ENCODE results near the gene TTYH2. TPM values are rescaled to one million over a fixed set of nuclear protein-coding genes. Genes with fewer than 3 reads are reported as not detected.

Gene TTYH2
- total RNA-seq, 1 donor from 2014 or later = 1.2 TPM

DNA sequence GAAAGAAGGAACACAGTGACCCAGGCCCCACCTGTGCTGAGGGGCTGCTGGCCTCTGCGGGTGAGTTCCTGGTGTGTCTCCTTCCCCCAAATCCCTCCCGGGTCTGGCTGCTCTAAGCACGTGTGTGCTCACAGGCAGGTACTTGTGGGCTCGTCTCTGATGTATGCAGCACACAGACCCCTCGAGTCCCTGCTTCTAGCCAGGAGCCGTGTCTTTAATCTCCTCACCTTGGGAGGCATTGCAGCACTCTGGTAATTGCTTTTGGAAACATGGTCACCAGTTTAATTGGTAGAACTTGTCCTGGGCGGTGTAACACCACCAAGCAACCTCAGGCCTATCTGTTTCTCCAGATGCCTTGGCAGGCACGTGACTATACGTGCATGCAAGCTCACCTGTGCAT lies 18.7 kb upstream of the TTYH2 start:
- no peak for DNase-seq (ENCODE audit: low spot score)

DNA sequence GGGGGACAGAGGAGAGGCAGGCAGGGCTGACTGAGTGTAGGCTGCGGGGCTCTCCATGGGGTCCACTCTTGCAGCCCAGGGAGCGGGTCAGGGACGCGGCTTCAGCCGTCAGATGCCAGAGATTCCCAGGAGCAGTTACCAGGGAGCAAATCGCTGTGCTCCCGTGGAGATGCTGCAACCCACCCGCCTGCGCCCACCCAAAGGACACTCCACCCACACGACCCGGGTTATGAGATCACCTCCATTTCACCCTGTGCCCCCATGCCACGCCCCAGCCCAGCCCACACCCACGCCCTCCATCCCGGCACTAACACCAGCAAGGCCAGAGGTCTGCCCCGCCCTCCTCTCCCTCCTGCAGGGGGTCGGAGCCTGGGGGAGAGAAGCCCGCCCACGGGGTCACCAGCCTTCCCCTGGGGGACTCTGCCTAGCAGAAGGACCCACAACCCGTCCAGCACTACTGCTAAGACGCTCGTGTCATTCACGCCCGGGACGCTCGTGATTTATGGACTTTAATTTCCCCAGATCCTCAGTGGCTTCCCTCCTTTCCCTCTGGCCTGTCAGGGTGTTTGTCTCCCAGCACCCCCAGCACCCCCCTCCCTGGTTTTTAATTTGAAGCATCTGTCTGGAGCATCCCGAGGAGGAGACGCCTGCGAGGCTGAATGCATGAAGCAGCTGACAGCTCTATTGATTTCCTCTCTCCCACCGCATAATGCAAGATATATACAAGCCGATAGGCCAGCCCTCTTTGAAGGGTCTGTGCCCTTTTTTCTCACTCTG lies 16.6 kb upstream of the TTYH2 start:
- no peak for DNase-seq (ENCODE audit: low spot score)

- no peak for DNase-seq (ENCODE audit: low spot score)
These were observed 15.6 kb upstream of the TTYH2 start for GRCh38 chr17:74197801-74198200.

GRCh38 chr17:74198694-74199093 lies 14.7 kb upstream of the TTYH2 start:
- no peak for DNase-seq (ENCODE audit: low spot score)

GRCh38 chr17:74199306-74200092 lies 13.9 kb upstream of the TTYH2 start:
- DNase-seq (ENCODE audit: low spot score) = peak; percentile 45

DNA sequence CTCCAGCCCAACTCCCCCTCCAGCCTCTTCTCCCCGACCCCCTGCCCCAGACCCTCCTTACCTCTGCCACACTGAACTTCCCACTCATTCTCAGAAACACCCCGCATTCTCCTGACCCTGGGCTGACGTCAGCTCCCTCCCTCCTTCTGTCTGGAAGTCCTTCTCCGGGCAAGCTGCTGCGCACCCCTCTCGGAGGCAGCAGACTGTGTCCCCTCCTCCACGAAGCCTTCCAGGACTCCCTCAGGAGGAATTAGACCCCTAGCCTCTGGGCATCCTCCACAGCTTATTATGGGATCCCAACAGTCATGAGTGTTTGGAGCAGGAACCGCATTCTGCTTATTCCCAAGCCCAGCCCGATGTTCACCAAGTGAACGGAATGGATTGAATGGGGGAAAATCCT lies 13.3 kb upstream of the TTYH2 start:
- no peak for DNase-seq (ENCODE audit: low spot score)

- DNase-seq (ENCODE audit: low spot score) = no peak
These were observed 12.1 kb upstream of the TTYH2 start for GRCh38 chr17:74201250-74201649.

DNA sequence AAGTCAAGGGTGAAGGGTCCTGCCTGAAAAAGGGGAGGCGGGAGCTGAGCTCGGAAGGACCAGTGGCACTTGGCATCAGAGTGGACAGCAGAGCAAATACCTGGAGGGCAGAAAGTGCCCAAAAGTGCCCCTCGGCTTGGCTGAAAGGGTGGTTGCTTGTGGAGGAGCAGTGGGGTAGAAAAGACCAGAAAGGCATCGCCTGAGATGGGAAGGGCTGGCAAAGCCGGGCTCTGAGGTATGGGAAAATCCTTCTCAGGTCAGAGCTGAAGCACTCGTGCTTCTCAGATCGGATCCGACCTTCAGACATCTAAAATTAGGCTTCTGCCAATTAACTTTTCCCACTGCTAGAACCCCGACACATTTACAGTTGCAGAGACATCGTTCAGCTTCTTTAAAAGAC lies 11.4 kb upstream of the TTYH2 start:
- DNase-seq (ENCODE audit: low spot score) = no peak

GRCh38 chr17:74202938-74203337 lies 10.4 kb upstream of the TTYH2 start:
- DNase-seq (ENCODE audit: low spot score) = no peak

DNA sequence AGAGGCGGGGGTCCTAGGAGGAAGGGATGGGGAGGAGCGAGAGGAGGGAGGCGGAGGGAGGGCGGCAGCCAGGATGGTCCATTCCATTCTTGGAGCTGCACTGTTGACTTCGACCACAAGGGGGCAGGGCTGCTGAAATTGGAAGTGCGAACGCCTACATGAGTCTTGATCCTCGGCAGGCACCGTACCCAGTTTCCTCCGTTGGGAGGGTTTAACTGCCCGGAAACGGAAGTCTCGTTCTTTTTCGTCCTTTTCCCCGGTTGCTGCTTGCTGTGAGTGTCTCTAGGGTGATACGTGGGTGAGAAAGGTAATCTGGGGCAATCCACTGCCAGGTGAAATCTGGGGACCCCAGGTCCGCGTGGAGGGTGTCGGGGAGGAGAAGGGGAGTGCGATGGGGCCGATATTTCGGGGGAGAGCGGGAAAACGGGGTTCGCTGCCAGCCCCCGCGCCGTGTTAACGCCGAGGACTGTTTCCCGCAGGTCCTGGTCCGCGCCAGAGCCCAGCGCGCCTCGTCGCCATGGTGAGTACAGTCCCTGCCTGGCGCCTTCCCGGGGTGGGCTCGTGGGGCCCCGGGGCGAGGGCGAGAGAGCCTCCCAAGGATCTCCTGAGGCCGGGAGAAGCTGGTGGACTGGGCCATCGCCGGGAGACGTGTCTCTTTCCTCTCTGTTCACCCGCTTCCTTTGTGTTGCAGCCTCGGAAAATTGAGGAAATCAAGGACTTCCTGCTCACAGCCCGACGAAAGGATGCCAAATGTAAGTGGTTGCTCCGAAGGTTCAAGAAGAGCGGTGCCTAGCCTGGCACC lies 9.7 kb upstream of the TTYH2 start, which contains the start of gene RPL38:
TSS of gene RPL38 (plus strand) at position 240 of the 802 bp plus-strand sequence. CDS start at position 518, 278 bp downstream.
- DNase-seq (ENCODE audit: low spot score) = peak; percentile 98

DNA sequence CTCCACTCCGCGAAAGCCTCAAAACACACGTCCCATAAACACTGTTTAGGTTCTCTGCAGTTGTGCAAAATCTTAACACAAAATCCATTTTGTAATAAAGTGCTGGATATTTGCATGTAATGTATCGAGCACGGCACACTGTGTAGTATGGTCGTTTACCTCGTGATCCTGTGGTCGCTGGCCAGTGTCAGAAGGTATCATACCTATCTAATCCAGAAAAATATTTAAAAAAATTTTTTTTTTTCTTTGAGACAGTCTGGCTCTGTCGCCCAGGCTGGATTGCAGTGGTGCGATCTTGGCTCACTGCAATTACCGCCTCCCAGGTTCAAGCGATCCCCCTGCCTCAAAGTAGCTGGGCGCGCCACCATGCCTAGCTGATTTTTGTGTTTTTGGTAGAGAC lies 8.9 kb upstream of the TTYH2 start:
- no peak for DNase-seq (ENCODE audit: low spot score)

DNA sequence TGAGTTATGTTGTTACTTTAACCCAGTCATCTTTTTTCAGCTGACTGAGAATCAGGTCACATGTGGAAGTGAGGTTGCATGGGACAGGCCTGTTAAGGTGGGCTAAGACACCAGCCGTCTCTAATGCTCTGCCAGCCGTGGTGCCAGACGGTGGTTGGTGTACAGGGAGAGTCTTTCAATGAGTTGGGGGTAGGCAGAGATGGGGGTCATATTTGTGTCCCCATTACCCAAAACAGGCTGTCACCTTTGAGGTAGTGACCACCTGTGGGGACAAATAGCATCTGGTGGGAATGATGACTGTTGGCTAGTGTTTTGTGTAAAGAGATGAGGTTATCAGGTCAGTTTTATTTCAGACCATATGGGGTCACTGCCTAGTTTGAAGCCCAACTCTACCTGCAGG lies 8.1 kb upstream of the TTYH2 start:
- DNase-seq (ENCODE audit: low spot score) = no peak

DNA sequence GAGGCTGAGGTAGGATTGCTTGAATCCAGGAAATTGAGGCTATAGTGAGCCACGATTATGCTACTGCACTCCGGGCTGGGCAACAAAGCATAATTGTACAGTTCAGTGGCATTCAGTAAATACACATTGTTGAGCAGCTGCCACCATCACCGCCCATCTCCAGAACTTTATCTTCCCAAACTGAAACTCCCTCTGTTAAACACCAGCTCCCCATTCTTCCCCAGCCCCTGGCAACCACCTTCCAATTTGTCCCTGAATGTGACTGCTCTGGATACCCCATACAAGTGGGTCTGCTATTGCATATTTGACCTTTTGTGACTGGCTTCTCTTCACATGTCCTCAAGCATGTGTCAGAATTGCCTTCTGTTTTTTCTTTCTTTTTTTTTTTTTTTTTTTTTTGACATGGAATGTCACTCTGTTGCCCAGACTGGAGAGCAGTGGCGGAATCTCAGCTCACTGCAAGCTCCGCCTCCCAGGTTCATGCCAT lies 7.0 kb upstream of the TTYH2 start:
- no peak for DNase-seq (ENCODE audit: low spot score)

DNA sequence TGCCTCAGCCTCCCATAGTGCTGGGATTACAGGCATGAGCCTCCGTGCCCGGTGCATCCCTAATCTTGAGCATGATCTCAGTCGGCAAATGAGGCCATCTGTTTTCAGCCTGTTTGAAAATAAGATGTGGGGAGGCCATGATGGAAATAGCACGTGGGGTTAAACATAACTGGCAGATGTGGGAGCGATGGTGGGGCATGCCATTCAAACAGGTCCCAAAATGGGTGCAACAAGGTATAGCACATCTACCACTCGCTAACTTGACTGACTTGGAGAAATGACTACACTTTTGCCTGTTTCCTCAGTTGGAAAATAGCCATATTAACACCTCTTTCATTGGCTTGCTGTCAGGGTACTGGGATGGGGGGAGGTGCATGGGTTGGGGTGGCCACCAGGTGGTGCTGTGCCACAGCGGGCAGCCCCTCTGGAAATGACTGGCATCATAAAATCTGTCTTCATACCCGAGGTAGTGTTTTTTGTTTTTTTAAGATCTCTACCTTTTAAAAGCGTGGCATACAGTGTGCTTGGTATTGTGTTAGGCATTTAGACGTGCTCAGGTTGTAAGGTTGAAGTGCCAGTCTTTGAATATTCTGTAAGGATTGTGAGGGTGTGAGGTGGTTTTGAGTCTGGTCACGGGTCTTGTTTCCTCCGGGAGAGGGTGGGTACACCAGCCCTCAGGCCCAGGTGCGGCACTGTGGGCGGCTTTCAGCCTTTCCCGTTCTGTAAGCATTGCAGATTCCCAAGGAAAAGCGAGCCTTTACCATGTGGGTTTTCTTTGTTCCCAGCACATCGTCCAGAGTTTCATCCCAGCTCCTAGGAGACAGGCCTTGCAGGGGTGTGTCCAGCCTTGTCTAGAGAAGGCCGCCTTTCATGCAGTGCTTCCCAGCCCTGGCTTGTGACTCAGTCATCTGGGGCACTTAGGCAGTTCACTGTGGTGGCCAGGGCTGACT lies 2.9 kb upstream of the TTYH2 start:
- DNase-seq (ENCODE audit: low spot score) = peak; percentile 56

DNA sequence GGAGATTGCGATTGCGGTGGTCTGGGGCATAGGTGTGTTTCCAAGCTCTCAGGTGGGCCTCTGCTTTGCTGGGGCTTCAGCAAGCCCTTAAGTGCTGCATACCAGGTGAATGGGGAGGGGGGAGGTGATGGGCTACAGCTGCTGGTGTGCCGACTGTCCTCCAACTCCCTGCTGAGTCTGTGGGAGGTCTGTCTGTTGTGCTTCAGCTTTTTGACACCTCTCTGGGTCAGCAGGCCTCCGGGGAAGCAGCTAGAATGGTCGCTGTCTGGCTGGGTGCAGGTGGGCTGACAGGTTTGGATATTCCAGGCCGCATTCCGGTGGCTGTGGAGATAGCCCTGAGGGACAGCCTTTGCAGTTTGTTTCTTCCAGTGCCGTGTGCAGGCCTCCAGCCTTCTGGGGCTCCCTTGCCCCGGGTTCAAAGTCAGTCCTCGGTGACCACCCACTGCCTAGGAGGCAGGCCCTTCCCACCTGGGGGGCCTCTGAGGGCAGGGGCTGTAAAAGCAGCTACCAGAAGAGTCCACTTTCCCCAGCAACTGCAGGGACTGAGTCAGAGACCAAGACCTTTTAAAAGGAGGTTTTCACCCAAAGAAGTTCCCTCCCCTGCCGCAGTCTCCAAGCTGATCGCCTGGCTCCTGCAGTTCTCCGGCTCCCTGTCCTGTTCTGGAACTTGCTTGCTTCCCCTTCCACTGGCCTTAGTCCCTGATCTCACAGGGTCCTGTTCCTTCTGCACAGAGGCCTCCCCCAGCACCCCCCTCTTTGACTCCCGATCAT lies 2.0 kb upstream of the TTYH2 start:
- DNase-seq (ENCODE audit: low spot score) = peak; percentile 28

- DNase-seq (ENCODE audit: low spot score) = no peak
These were observed 1.5 kb upstream of the TTYH2 start for GRCh38 chr17:74211912-74212208.

GRCh38 chr17:74212209-74212912 lies 1.0 kb upstream of the TTYH2 start:
- peak; percentile 36 for DNase-seq (ENCODE audit: low spot score)

- peak; percentile 38 for DNase-seq (ENCODE audit: low spot score)
These were observed 555 bp downstream of the TTYH2 start for GRCh38 chr17:74213861-74214391.

Measured in umbilical cord (tissue), 2 donors.